Keratinocyte (primary cell): Measurements from ENCODE around the gene ZNF143.

Source experiments
- CTCF ChIP-seq, 3 experiments: IDR thresholded peaks in 1 of 3; conservative IDR thresholded peaks in 1 of 3; optimal IDR thresholded peaks in 1 of 3; 2 replicates in 2 of 3; 3 replicates in 1 of 3; pipeline versions ENCODE3 to v1.5.1; 2011; ENCODE audit warnings: low read length in 3 of 3, mild to moderate bottlenecking in 3 of 3, moderate library complexity in 2 of 3, control low read depth in 1 of 3, inconsistent platforms in 1 of 3; ENCODE audit not compliant: insufficient read depth in 2 of 3; ENCODE audit errors: extremely low read depth in 1 of 3
- EZH2 ChIP-seq: IDR thresholded peaks from one replicate; pipeline ENCODE4 v1.6.1; 2012; ENCODE audit warnings: inconsistent platforms, mild to moderate bottlenecking, low read length, moderate library complexity

DNA sequence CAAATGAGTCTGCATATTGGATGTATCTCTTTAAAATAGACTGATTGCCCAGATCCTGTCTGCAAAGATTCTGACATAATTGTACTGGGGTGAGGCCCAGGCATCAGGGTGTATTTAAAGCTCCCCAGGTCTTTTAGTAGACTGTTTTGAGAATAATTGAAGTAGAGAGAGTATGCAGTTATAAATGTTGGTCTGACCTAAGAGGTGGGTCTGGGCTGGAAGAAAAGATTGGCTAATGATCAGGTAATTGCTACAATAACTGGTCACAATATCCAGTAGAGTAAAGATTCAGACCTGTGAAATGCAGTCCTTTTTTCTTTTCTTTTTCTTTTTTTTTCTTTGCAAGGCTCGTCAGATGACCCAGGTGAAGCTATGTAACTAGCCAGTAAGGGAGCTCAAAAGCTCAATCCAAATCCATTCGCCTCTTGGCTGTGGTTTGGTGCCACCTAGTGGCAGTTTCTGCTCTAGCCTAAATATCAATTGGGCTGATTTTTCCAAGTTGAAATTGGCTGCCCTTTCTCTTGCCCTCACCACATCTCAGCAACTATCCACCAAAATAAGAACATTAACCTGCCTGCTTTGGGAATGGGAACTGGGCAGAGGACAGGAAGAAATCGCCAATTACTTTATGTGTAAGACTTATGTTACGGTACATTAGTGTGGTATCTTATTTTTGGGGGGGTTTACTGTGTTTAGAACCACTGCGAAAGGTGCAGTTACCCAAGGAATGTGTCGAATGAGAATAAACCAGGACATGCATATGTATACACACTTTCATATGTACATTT lies 45.9 kb downstream of the ZNF143 start:
- TF ChIP-seq CTCF (optimal IDR thresholded peaks at IDR 0.05 in 1 of 3, IDR thresholded peaks at IDR 0.05 in 1 of 3, conservative IDR thresholded peaks at IDR 0.05 in 1 of 3; ENCODE audit: extremely low read depth in 1 of 3, insufficient read depth in 2 of 3, low read length in 3 of 3) (peak; percentile 80 to 86 (median 86)), EZH2 (no peak)
